Measurements from ENCODE around the gene NALCN.
"Not testable (repeated sequence)": the region's sequence is repeated elsewhere in the genome, so short reads cannot be mapped to it uniquely, and the experiment has no call there.

Gene NALCN

GRCh38 chr13:101331731-101332130, 84.6 kb downstream of the NALCN start:
- DNase-seq = no peak

GRCh38 chr13:101327871-101328270, 88.4 kb downstream of the NALCN start:
- no peak for DNase-seq

GRCh38 chr13:101326710-101327109, 89.6 kb downstream of the NALCN start:
- no peak for DNase-seq

- DNase-seq = no peak
Observed at GRCh38 chr13:101325423-101325822, 90.9 kb downstream of the NALCN start.

- DNase-seq = no peak
Observed at GRCh38 chr13:101323601-101324000, 92.7 kb downstream of the NALCN start.

GRCh38 chr13:101317986-101318523, 98.3 kb downstream of the NALCN start:
- no peak for DNase-seq

- not testable (repeated sequence) for DNase-seq
Observed at GRCh38 chr13:101313479-101313878, 102.8 kb downstream of the NALCN start.

GRCh38 chr13:101309014-101309619, 107.2 kb downstream of the NALCN start:
- no peak for DNase-seq

- no peak for DNase-seq
Observed at GRCh38 chr13:101308247-101309013, 107.9 kb downstream of the NALCN start.

- no peak for DNase-seq
Observed at GRCh38 chr13:101307181-101307701, 109.1 kb downstream of the NALCN start.

GRCh38 chr13:101306773-101307172, 109.5 kb downstream of the NALCN start:
- DNase-seq = no peak

- no peak for DNase-seq
Observed at GRCh38 chr13:101305981-101306411, 110.3 kb downstream of the NALCN start.

GRCh38 chr13:101303521-101303920, 112.8 kb downstream of the NALCN start:
- no peak for DNase-seq

GRCh38 chr13:101301053-101301452, 115.3 kb downstream of the NALCN start:
- DNase-seq = no peak

- no peak for DNase-seq
Observed at GRCh38 chr13:101300531-101300930, 115.8 kb downstream of the NALCN start.

- DNase-seq = no peak
Observed at GRCh38 chr13:101298517-101298916, 117.8 kb downstream of the NALCN start.

- DNase-seq = no peak
Observed at GRCh38 chr13:101297794-101298193, 118.5 kb downstream of the NALCN start.

GRCh38 chr13:101292711-101293110, 123.6 kb downstream of the NALCN start:
- DNase-seq = no peak

GRCh38 chr13:101291646-101292515, 124.4 kb downstream of the NALCN start:
- DNase-seq = peak; percentile 6

- no peak for DNase-seq
Observed at GRCh38 chr13:101291206-101291605, 125.1 kb downstream of the NALCN start.

- DNase-seq = no peak
Observed at GRCh38 chr13:101289764-101290163, 126.5 kb downstream of the NALCN start.

- DNase-seq = no peak
Observed at GRCh38 chr13:101283782-101284181, 132.5 kb downstream of the NALCN start.

- no peak for DNase-seq
Observed at GRCh38 chr13:101272886-101273285, 143.4 kb downstream of the NALCN start.
